Mammary epithelial cell (primary cell): ENCODE measurements around the gene MPLKIP.
"Not testable (repeated sequence)": the region's sequence is repeated elsewhere in the genome, so short reads cannot be mapped to it uniquely, and the experiment has no call there.

ENCODE experiments used
- EZH2 ChIP-seq: IDR thresholded peaks from 2 replicates; pipeline ENCODE4 v1.6.1; 2012; ENCODE audit warnings: low read length, inconsistent platforms, borderline replicate concordance
- TF ChIP-seq, protein P1 (sequence below), 2 donors: IDR thresholded peaks in 1 of 2; conservative IDR thresholded peaks in 1 of 2; 2 replicates each; pipeline ENCODE4 v1.5.1; 2011 to 2012; ENCODE audit warnings: inconsistent platforms in 2 of 2, low read length in 2 of 2, mild to moderate bottlenecking in 2 of 2, control low read depth in 1 of 2, low read depth in 1 of 2; ENCODE audit not compliant: insufficient read depth in 1 of 2; ENCODE audit errors: extremely low read depth in 1 of 2

DNA sequence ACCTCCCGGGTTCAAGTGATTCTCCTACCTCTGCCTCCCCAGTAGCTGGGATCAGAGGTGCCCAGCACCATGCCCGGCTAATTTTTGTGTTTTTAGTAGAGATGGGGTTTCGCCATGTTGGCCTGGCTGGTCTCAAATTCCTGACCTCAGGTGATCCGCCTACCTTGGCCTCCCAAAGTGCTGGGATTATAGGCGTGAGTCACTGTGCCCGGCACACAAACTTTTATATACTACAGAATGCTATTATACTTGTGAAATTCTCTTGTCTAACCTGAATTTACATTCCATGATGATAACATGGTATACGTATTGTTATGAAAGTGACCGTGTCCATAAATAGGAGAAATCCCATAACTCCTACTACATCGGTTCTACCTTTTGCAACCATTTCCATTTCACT is 17.2 kb downstream of the MPLKIP start:
- TF ChIP-seq, protein P1, sequence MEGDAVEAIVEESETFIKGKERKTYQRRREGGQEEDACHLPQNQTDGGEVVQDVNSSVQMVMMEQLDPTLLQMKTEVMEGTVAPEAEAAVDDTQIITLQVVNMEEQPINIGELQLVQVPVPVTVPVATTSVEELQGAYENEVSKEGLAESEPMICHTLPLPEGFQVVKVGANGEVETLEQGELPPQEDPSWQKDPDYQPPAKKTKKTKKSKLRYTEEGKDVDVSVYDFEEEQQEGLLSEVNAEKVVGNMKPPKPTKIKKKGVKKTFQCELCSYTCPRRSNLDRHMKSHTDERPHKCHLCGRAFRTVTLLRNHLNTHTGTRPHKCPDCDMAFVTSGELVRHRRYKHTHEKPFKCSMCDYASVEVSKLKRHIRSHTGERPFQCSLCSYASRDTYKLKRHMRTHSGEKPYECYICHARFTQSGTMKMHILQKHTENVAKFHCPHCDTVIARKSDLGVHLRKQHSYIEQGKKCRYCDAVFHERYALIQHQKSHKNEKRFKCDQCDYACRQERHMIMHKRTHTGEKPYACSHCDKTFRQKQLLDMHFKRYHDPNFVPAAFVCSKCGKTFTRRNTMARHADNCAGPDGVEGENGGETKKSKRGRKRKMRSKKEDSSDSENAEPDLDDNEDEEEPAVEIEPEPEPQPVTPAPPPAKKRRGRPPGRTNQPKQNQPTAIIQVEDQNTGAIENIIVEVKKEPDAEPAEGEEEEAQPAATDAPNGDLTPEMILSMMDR (conservative IDR thresholded peaks at IDR 0.05 in 1 of 2, IDR thresholded peaks at IDR 0.05 in 1 of 2; ENCODE audit: extremely low read depth in 1 of 2, insufficient read depth in 1 of 2, low read depth in 1 of 2, low read length in 2 of 2), result not testable (repeated sequence)
- not testable (repeated sequence) for TF ChIP-seq EZH2
